Peyer's patch (tissue), 4 donors: ENCODE data around the gene FGR. TPM values are rescaled to one million over a fixed set of nuclear protein-coding genes. Genes with fewer than 3 reads are reported as not detected.

Experiments
- DNase-seq, 3 donors: peaks; one replicate each; pipeline ENCODE4 v3.0.0-alpha.2; 2017 to 2019
- H3K27ac ChIP-seq, 4 donors: fragments of 200-600 bp; sonication (generic); one replicate each; pipeline ENCODE4 v1.5.1; 2016 to 2019
- H3K27me3 ChIP-seq, 2 donors: fragments of 200-600 bp; sonication (generic); one replicate each; pipeline ENCODE4 v1.5.1; 2019
- H3K36me3 ChIP-seq, 3 donors: fragments of 200-600 bp; sonication (generic); one replicate each; pipeline ENCODE4 v1.5.1; 2016 to 2019
- H3K4me1 ChIP-seq, 4 donors: fragments of 200-600 bp; sonication (generic); one replicate each; pipeline ENCODE4 v1.5.1; 2016 to 2019
- H3K4me3 ChIP-seq, 4 donors: fragments of 200-600 bp; sonication (generic); 1 replicate in 3 of 4; 2 replicates in 1 of 4; pipeline ENCODE4 v1.5.1; 2016 to 2019; ENCODE audit warnings: mild to moderate bottlenecking in 1 of 4
- H3K9me3 ChIP-seq, 4 donors: fragments of 200-600 bp; sonication (generic); one replicate each; pipeline ENCODE4 v1.5.1; 2016 to 2019; ENCODE audit warnings: mild to moderate bottlenecking in 1 of 4
- CTCF ChIP-seq, 6 experiments: fragments of 450-650 bp in 4 of 6; fragments of 200-600 bp in 2 of 6; sonication (generic) in 1 of 6; IDR thresholded peaks; one replicate each; pipeline ENCODE4 v1.5.1; 2017 to 2019; ENCODE audit warnings: antibody characterized with exemption in 6 of 6, mild to moderate bottlenecking in 3 of 6, moderate library complexity in 1 of 6
- POLR2A ChIP-seq, 2 donors: fragments of 450-650 bp; IDR thresholded peaks; one replicate each; pipeline ENCODE4 v1.5.1; 2017; ENCODE audit warnings: antibody characterized with exemption in 2 of 2, mild to moderate bottlenecking in 2 of 2, moderate library complexity in 2 of 2
- total RNA-seq, 4 donors: library from RNA; depleted of rRNA; stranded (reverse); fragments of >200 nt; gene quantifications; one replicate each; pipeline ENCODE4 v1.1.0, GENCODE V29; 2016

The FGR gene
- total RNA-seq, 4 donors from 2014 or later = 1.1 to 38.8 (median 4.7) TPM

GRCh38 chr1:27617420-27617819, 17.6 kb downstream of the FGR start:
- Histone ChIP-seq H3K4me1 (peaks cover 0 to 4% (median 0%) of the 10 kb centered on the region in 4 donors), H3K27ac (peak overlapping the region in 2 of 4 donors; percentile 14 to 25), H3K4me3 (no peak overlapping the region), H3K27me3 (no peaks in the 10 kb centered on the region), H3K9me3 (no peaks in the 10 kb centered on the region), H3K36me3 (no peaks in the 10 kb centered on the region)
- TF ChIP-seq POLR2A (IDR thresholded peaks at IDR 0.05) (no peak), CTCF (IDR thresholded peaks at IDR 0.05) (no peak)
- no peak for DNase-seq

GRCh38 chr1:27616441-27616840, 18.5 kb downstream of the FGR start:
- TF ChIP-seq POLR2A (IDR thresholded peaks at IDR 0.05) (no peak), CTCF (IDR thresholded peaks at IDR 0.05) (no peak)
- Histone ChIP-seq H3K4me3 (no peak overlapping the region), H3K4me1 (peaks cover 0 to 4% (median 0%) of the 10 kb centered on the region in 4 donors), H3K27me3 (no peaks in the 10 kb centered on the region), H3K36me3 (no peaks in the 10 kb centered on the region), H3K27ac (no peak overlapping the region), H3K9me3 (no peaks in the 10 kb centered on the region)
- DNase-seq = no peak

GRCh38 chr1:27615346-27616192, 19.4 kb downstream of the FGR start:
- Histone ChIP-seq H3K36me3 (no peaks in the 10 kb centered on the region), H3K27me3 (no peaks in the 10 kb centered on the region), H3K27ac (no peak overlapping the region), H3K9me3 (no peaks in the 10 kb centered on the region), H3K4me1 (peaks cover 0 to 4% (median 0%) of the 10 kb centered on the region in 4 donors), H3K4me3 (no peak overlapping the region)
- TF ChIP-seq POLR2A (IDR thresholded peaks at IDR 0.05) (no peak), CTCF (IDR thresholded peaks at IDR 0.05) (no peak)
- no peak for DNase-seq

- no peaks in the 10 kb centered on the region for H3K36me3 ChIP-seq
- no peak for TF ChIP-seq POLR2A (IDR thresholded peaks at IDR 0.05)
- TF ChIP-seq CTCF (IDR thresholded peaks at IDR 0.05) = no peak
- no peaks in the 10 kb centered on the region for H3K27me3 ChIP-seq
- DNase-seq = no peak
- no peak overlapping the region for H3K4me3 ChIP-seq
- H3K27ac ChIP-seq = no peak overlapping the region
- H3K9me3 ChIP-seq = no peaks in the 10 kb centered on the region
- H3K4me1 ChIP-seq = peaks cover 0 to 8% (median 2%) of the 10 kb centered on the region in 4 donors
These were observed 20.2 kb downstream of the FGR start for GRCh38 chr1:27614625-27615344.

GRCh38 chr1:27614043-27614624, 20.9 kb downstream of the FGR start:
- Histone ChIP-seq H3K4me3 (no peak overlapping the region), H3K27ac (no peak overlapping the region), H3K27me3 (no peaks in the 10 kb centered on the region), H3K36me3 (no peaks in the 10 kb centered on the region), H3K9me3 (no peaks in the 10 kb centered on the region), H3K4me1 (peaks cover 0 to 14% (median 4%) of the 10 kb centered on the region in 4 donors)
- DNase-seq = no peak
- TF ChIP-seq CTCF (IDR thresholded peaks at IDR 0.05) (no peak), POLR2A (IDR thresholded peaks at IDR 0.05) (no peak)
